GM21515 (cell line): ENCODE data around the gene MX1.

Experiments used
- ATAC-seq: cut with Tn5 transposase; IDR thresholded peaks from one replicate; pipeline ENCODE4 v1.9.1; 2021; ENCODE audit not compliant: unreplicated experiment

MX1 gene

DNA sequence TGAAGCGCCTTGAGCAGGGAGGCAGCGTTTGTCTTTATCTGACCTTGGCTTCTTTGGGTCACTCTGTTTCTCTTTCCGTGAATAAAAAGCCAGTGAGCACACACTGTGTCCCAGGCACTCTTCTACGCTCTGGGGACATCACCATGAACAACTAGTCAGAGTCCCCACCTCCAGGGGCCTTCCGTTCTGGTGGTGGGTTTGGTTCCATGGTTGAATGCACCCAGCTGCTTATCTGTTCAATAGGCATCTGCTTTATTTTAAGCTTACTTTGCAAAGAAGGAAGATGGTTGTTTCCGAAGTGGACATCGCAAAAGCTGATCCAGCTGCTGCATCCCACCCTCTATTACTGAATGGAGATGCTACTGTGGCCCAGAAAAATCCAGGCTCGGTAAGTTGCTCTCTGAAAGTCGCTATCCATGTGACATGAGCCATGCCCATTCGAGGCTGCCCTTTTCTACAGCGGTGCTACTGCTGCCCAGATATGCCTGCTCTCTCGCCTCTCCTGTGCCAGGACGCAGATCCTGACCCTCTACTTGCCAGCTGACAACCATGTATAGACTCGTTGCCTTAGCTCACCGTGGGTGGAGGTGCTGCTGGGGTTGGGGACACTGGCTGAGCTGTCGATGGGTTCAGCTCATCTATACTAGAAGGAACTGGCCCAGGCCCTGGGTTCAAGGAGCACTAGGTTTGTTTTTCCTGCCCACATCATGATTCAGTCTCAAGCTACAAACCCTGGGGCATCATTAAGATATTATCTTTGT, 5.9 kb downstream of the MX1 start:
- peak; percentile 67 for ATAC-seq

DNA sequence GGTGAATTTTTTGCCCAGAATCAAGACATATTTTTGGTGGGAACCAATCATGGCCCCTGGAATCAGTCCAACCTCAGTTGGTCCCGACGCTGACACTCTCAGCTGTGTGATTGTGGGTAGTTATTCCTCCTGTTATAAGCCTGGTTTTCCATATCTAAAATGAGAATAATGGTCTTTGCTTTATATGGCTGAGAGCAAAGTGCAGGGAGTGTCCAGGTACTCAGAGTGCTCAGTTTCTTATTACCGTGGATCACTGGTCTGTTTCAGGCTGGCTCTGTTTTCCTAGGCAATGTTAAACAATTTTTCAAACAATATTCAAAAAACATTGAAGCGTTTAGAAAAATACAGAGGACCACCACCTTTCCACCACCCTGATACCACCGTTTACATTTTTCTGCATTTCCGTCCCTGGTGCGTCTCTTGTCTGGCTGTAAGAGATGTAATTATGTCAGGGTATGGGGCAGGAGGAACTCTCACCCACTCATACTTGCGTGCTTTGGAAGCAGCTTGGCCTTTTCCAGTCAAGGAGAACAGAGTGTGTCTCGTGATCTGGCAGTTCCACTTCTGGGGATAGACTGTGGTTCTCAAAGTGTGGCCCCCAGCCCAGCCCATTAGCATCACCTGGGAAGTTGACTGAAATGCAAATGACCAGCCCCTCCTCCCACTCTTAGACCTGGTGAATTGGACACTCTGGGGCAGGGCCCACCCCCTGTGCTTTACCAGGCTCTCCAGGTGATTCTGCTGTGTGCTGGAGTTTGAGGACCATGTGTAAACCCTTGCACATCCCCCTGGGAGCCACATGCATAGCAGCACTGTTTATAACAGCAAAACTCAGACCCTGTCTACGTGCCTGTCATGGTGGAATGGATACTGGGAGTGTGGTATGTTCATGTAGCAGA, 6.8 kb downstream of the MX1 start:
- no peak for ATAC-seq

GRCh38 chr21:41433566-41433965, 7.5 kb downstream of the MX1 start:
- no peak for ATAC-seq

GRCh38 chr21:41435706-41436105, 9.7 kb downstream of the MX1 start:
- ATAC-seq: no peak

DNA sequence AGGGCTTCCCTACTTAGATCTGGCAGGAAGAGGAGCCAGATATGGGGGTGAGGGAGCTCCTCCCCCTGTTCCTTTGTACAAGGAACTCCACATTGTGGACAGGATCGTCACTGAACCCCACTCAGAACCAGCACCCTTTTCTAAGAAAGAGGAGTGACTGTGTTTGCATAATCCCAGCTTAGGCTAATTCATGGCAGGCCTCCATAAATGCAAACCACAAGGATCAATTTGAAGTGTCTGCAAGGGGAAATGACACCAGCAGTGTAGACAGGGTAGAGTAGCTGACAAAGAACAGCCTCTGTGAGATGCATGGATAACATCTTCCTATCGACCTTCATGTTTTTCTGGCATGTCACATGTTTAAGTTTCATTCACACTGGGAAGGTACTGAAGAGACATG, 11.7 kb downstream of the MX1 start:
- ATAC-seq: no peak

DNA sequence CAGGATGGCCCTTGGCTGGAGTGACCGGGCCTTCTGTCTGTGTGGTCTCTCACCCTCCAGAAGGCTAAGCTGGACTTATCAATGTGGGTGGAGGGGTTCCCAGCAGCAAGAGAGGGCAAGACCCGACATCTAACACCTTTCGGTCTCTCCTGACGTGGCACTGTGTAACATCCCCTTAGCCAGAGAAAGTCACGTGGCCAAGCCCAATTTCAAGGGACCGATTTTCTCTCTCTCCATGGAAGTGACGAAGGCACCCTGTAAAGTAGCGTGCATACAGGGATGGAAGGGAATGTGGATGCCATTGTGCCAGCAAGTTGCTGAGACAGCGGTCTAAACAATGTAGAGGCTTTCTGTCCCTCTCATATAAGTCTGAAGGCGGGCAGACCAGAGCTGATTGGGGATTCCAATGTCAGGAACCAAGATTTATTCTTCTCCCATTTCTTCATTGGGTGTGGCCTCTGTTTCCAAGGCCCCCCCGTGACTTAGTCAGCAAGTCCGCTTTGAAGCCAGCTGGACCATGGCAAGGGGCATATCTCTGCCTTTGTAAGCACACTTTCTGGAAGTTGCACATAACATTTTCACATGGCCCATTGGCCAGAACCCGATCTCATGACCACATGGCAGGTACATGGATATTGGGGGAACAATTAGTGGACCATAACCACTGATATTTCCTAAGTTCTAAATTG, 12.5 kb downstream of the MX1 start:
- no peak for ATAC-seq

DNA sequence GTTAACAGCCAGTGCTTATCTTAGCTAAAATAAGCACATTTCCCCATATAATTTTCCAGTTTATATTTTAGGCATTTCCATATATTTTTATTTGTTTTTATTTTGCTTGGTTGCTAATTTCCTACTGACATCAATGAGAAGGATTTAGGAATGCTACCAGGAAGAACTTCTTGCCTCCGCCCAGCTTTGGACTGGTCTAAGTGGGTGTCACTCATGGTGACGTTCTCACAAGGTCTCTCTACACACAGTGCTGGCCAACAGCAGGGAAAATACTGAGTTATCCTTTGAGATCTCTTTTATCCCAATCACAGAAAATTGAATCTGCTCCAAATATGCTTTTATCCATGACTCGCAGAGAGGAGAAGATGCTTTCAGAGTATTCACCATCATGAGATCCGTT, 13.2 kb downstream of the MX1 start:
- no peak for ATAC-seq

DNA sequence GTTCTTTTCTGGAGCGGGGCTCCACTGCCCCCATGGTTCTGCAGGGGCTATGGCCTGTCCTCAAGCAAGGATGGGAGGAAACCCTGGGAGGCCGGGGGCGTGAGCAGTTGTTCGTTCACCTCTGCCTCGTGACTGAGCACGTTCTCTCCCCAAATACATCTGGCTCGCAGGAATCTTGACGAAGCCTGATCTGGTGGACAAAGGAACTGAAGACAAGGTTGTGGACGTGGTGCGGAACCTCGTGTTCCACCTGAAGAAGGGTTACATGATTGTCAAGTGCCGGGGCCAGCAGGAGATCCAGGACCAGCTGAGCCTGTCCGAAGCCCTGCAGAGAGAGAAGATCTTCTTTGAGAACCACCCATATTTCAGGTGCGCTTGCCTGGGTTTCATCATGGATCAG, 15.5 kb downstream of the MX1 start:
- ATAC-seq: no peak

DNA sequence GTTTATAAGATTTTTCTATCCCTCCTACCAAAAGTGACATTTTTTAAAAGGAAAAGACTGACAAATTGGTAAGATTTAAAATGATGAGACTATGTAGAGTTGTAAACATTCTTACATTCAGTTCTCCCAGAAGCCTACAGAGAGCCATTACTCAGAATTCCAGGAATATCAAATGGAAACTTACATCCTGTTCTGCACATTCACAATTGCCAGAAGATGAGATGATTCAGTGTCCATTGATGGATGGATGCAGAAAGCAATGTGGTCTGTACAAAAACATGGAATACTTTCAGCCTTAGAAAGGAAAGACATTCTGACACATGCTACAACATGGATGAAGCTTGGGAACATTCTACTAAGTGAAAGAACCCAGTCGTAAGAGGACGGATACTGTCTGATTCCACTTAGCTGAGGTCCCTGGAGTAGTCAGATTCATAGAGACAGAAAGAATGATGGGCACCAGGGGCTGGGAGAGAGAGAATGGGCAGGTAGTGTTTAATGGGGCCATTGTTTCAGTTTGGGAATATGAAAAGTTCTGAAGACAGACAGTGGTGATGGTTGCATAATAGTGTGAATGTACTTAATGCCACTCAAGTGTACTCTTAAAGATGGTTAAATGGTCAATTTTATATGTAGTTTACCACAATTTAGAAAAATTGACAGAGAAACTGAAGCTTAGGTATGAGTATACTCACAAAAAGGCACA, 16.6 kb downstream of the MX1 start:
- no peak for ATAC-seq

GRCh38 chr21:41443562-41443961, 17.5 kb downstream of the MX1 start:
- no peak for ATAC-seq

DNA sequence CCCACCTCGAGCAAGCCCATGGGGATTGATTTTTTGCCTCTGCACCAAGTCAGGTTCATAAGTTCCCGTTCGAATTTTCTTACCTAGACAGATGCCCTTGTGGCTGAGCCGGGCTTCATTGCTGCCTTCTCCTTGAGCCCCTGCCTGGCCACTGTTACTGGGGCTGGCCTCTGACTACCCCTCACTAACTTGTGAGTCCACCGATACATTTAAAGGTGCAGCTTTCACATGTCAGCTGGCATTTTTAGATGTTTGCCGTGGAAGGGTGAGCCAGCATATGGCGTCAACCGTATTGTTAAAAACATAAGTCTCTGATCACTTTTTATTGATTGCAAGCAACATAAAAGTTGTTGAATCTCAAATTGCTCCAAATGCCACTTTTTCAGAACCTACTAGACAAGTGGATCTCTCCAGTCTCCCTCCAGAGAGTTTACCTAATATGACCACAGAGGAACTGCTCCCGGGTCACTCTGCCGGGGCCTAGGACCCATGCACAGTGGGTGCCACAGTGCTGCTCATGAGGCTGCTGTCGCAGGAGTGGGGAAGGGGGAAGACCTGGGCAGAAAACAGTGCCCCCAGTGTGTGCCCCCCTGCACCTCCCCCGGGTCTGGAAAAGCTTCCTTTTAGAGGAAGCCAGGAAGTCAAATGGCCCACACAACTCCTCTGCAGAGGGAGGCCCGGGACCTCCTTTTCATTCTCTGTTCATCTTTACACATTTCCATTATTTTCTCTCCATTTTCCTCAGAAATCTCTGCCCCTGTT, 18.8 kb downstream of the MX1 start:
- ATAC-seq: no peak

DNA sequence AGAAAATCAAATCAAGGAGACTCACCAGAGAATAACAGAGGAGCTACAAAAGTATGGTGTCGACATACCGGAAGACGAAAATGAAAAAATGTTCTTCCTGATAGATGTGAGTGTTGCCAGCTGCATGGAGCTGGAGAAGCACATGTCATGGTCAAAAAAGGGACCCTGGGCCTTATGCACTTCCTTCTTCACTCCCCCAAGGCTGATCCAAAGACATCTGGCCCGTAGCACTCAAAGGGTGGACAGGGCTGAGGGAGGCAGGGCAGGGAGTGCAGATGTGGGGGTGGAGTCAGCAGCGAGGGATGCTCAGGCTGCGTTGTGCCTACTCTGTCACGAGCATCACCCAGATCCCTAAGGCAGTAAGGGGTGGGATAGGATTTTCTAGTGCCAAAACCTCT, 19.4 kb downstream of the MX1 start:
- no peak for ATAC-seq

- no peak for ATAC-seq
Measured at GRCh38 chr21:41446586-41446985, 20.5 kb downstream of the MX1 start.

- no peak for ATAC-seq
Measured at GRCh38 chr21:41447356-41447755, 21.3 kb downstream of the MX1 start.

DNA sequence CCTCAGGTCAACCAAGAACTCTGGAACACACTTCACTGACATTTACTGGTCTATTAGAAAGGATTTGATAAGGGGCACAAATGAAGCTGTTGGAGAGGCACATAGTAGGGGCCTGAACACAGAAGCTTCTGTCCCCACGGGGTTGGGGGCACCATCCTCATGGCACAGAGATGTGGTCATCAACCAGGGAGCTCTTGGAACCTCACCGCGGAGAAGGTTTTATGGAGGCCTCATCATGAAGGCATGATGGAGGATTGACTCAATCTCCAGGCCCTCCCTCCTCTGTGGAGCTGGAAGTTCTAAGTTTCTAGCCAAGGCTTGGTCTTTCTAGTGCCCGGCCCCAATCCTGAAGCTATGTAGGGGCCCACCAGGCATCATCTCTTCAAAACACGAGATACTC, 23.6 kb downstream of the MX1 start:
- no peak for ATAC-seq

DNA sequence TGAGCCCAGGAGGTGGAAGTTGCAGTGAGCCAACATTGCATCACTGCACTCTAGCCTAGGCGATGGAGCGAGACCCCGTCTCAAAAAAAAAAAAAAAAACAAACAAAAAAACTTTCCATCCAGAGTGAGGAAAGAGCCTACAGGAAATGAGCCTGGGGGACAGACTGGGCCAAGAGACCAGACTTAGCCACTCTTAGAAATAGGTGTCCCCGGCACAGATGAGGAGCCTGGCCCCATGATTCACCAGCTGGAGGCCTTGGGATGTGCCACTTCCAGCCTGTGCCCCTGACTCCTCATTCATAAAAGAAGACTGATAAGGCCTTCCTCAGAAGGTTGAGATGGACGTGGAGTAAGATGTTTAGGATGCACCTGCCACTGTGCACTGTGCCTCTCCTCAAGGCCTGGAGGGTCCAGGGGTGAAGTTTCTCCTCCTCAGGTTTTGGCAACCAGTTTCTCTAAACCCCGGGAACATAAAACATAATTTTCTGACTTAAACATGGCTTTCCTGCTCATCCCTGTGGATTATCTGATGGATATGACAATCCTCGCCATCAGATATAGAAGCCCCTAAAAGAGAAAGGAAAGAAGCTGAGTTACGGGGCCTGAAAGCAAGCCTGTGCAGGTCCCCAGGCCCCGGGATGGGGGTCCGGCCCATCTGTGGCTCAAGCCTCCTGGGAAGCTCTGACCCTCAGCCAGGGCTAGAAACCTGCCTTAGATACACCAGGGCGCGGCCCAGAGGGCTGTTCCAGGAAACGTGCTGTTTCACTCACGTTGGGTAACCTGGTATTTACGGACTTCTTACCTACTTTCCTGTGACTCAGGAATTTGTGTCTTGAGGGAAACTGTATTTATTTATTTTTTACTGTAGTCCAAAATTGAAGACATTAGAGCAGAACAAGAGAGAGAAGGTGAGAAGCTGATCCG, 26.0 kb downstream of the MX1 start:
- ATAC-seq: no peak

DNA sequence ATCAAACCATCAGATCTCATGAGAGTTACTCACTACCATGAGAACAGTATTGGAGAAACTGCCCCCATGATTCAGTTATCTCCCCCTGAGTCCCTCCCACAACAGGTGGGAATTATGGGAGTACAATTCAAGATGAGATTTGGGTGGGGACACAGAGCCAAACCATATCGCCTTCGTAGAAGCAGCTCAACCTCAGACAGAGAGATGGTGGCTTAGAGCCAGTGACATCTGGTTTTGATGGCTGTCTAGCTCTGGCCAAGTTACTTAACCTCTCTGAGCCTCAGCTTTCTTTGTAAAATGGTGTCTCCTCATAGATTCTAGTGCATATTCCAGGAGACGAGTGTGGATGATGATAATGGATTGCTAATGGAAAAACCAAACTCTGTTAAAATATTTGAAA, 27.2 kb downstream of the MX1 start:
- ATAC-seq: no peak

- no peak for ATAC-seq
Measured at GRCh38 chr21:41453761-41454160, 27.7 kb downstream of the MX1 start.

DNA sequence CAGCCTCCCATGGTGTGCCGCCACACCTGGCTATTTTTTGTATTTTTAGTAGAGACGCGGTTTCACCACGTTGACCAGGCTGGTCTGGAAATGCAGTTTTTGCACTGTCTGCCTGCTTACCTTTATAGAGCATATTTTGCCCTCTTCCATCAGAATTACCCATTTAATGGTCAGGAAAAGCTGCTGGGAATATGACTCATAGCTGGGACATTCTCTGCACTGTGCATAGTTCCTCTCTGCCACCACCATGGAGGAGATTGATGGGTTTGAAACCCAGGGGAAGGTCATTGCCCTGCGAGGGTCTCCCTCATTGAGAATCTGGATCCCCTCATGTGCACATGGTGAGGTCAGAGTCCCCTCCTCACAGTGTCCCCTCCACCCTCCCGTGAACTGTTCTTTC, 32.1 kb downstream of the MX1 start:
- ATAC-seq: no peak
